HCT116 (cell line): ENCODE results near the gene ISG20. TPM values are rescaled to one million over a fixed set of nuclear protein-coding genes. Genes with fewer than 3 reads are reported as not detected.

ENCODE experiments used
- ATAC-seq: fragments of 200-7000 bp; cut with Tn5 transposase; 2 replicates; pipeline ENCODE4 v1.9.1; 2020; ENCODE audit warnings: mild to moderate bottlenecking, moderate library complexity
- BruUV-seq: library from RNA; stranded (reverse); fragments of 400-500 nt; replicated peaks from 2 replicates; lab custom pipeline; 2021; lab: Mats Ljungman, UMichigan
- CTCF ChIA-PET: fragments of 300-600 bp; sonication (Branson Sonifier 250); formaldehyde crosslinking; loops from one replicate; lab custom pipeline; 2021; ENCODE audit warnings: antibody characterized with exemption; lab: Charles Lee
- POLR2A ChIA-PET: fragments of 300-600, 350-600 bp; sonication (Branson Sonifier 250); formaldehyde crosslinking; loops from one replicate; lab custom pipeline; 2021; ENCODE audit warnings: antibody characterized with exemption; lab: Charles Lee
- RAD21 ChIA-PET, 2 experiments: fragments of 300-600 bp; sonication (Branson Sonifier 250); formaldehyde crosslinking; loops; one replicate each; lab custom pipeline; 2023; ENCODE audit warnings: low total read pairs in 2 of 2; ENCODE audit not compliant: uncharacterized antibody in 2 of 2, unreplicated experiment in 2 of 2, low non-redundant PET in 1 of 2; lab: Charles Lee
- DNase-seq: peaks from one replicate; pipeline ENCODE4 v3.0.0-alpha.2; 2010; ENCODE audit warnings: low read depth, low spot score
- H2AFZ ChIP-seq: fragments of 200-600 bp; shearing (Covaris generic), sonication (generic); 2 replicates; pipeline ENCODE4 v1.6.1; 2017; ENCODE audit warnings: low read depth, mixed run types, mixed read lengths, antibody characterized with exemption, low read length; ENCODE audit not compliant: poor library complexity, severe bottlenecking
- H3K27ac ChIP-seq: 2 replicates; pipeline ENCODE4 v1.5.1; 2012; ENCODE audit warnings: low read depth, low read length
- H3K27me3 ChIP-seq: fragments of 200-600 bp; sonication (generic); 2 replicates; pipeline ENCODE4 v1.6.1; 2016; ENCODE audit warnings: mixed run types, low read length, mixed read lengths; ENCODE audit not compliant: insufficient read depth
- H3K36me3 ChIP-seq, 2 experiments: fragments of 200-500 bp in 1 of 2; fragments of 200-600 bp in 1 of 2; sonication (Bioruptor generic) in 1 of 2; sonication (generic) in 1 of 2; 2 replicates each; pipeline versions ENCODE4 v1.5.1 to v1.6.1; 2014 to 2016; ENCODE audit warnings: low read length in 2 of 2, inconsistent platforms in 1 of 2, mixed read lengths in 1 of 2, mixed run types in 1 of 2; ENCODE audit not compliant: insufficient read depth in 2 of 2, control insufficient read depth in 1 of 2
- H3K4me1 ChIP-seq, 2 experiments: fragments of 200-600 bp in 1 of 2; sonication (generic) in 1 of 2; 2 replicates each; pipeline versions ENCODE4 v1.5.1 to v1.6.1; 2012 to 2017; ENCODE audit warnings: low read length in 2 of 2, inconsistent platforms in 1 of 2, mild to moderate bottlenecking in 1 of 2, mixed read lengths in 1 of 2, mixed run types in 1 of 2, moderate library complexity in 1 of 2; ENCODE audit not compliant: insufficient read depth in 2 of 2, control insufficient read depth in 1 of 2
- H3K4me2 ChIP-seq: fragments of 200-600 bp; sonication (generic); 2 replicates; pipeline ENCODE4 v1.6.1; 2017; ENCODE audit warnings: mixed run types, low read length, mixed read lengths
- H3K4me3 ChIP-seq, 2 experiments: fragments of 200-600 bp in 1 of 2; sonication (generic) in 1 of 2; replicated peaks in 1 of 2; 2 replicates each; pipeline ENCODE4 v1.5.1; 2011 to 2016; ENCODE audit warnings: low read length in 2 of 2, control low read depth in 1 of 2, low read depth in 1 of 2, mild to moderate bottlenecking in 1 of 2, mixed read lengths in 1 of 2, mixed run types in 1 of 2
- H3K79me2 ChIP-seq: fragments of 200-600 bp; sonication (generic); 2 replicates; pipeline ENCODE4 v1.6.1; 2017; ENCODE audit warnings: mild to moderate bottlenecking, mixed run types, low read length, moderate library complexity, mixed read lengths; ENCODE audit not compliant: insufficient read depth
- H3K9ac ChIP-seq: fragments of 200-600 bp; sonication (generic); 2 replicates; pipeline ENCODE4 v1.6.1; 2016; ENCODE audit warnings: low read length, mixed read lengths
- H3K9me2 ChIP-seq: fragments of 200-600 bp; sonication (generic), shearing (Covaris generic); 2 replicates; pipeline ENCODE4 v1.6.1; 2017; ENCODE audit warnings: mixed run types, mild to moderate bottlenecking, moderate library complexity; ENCODE audit not compliant: insufficient read depth
- H3K9me3 ChIP-seq, 2 experiments: fragments of 200-500 bp in 1 of 2; fragments of 200-600 bp in 1 of 2; sonication (Bioruptor generic) in 1 of 2; sonication (generic) in 1 of 2; 2 replicates each; pipeline ENCODE4 v1.6.1; 2014 to 2017; ENCODE audit warnings: low read length in 2 of 2, mixed read lengths in 2 of 2, inconsistent platforms in 1 of 2, low read depth in 1 of 2, mild to moderate bottlenecking in 1 of 2, mixed run types in 1 of 2, moderate library complexity in 1 of 2; ENCODE audit not compliant: control insufficient read depth in 1 of 2, insufficient read depth in 1 of 2
- H4K20me1 ChIP-seq: fragments of 200-600 bp; sonication (generic), shearing (Covaris generic); 2 replicates; pipeline ENCODE4 v1.6.1; 2017; ENCODE audit warnings: mixed run types, mild to moderate bottlenecking, moderate library complexity; ENCODE audit not compliant: insufficient read depth
- CBX3 ChIP-seq: IDR thresholded peaks from 2 replicates; pipeline ENCODE4 v1.6.1; 2012; ENCODE audit warnings: low read depth
- FOSL1 ChIP-seq: IDR thresholded peaks from 2 replicates; pipeline ENCODE4 v1.6.1; 2012; ENCODE audit warnings: low read depth
- REST ChIP-seq: IDR thresholded peaks from 2 replicates; pipeline ENCODE4 v1.6.1; 2012; ENCODE audit warnings: low read depth
- SIN3A ChIP-seq: IDR thresholded peaks from 2 replicates; pipeline ENCODE4 v1.6.1; 2012; ENCODE audit warnings: low read depth
- SRF ChIP-seq: IDR thresholded peaks from 2 replicates; pipeline ENCODE4 v1.6.1; 2012; ENCODE audit warnings: low read depth
- YY1 ChIP-seq: IDR thresholded peaks from 2 replicates; pipeline ENCODE4 v1.6.1; 2011; ENCODE audit warnings: low read length, low read depth, moderate library complexity, mild to moderate bottlenecking; ENCODE audit not compliant: insufficient replicate concordance; ENCODE audit errors: extremely low read depth
- ZNF274 ChIP-seq: fragments of 200-500 bp; sonication (Bioruptor generic); IDR thresholded peaks from 2 replicates; pipeline ENCODE4 v1.6.1; 2014; ENCODE audit warnings: mild to moderate bottlenecking, low read depth, low read length, inconsistent platforms
- intact Hi-C: fragments of 100-400 bp; cut with micrococcal nuclease; formaldehyde crosslinking; loops from 2 replicates; pipeline ENCODE4 v1.10.0; 2022
- total RNA-seq: library from RNA; stranded (reverse); gene quantifications from one replicate; pipeline ENCODE4 v1.2.1, GENCODE V29; 2021; ENCODE audit not compliant: unreplicated experiment

The ISG20 gene
- total RNA-seq, 1 experiment from 2014 or later, result 11.0 TPM

GRCh38 chr15:88686166-88686565 is 47.4 kb downstream of the ISG20 start (continued):
- TF ChIP-seq REST (no peak), SIN3A (no peak), ZNF274 (no peak), CBX3 (no peak)

GRCh38 chr15:88688394-88688933 is 49.6 kb downstream of the ISG20 start:
- Histone ChIP-seq H3K9me3 (no peaks in the 10 kb centered on the region), H2AFZ (no peak overlapping the region), H3K27me3 (peaks cover 15% of the 10 kb centered on the region), H3K4me1 (no peaks in the 10 kb centered on the region), H3K9me2 (no peaks in the 10 kb centered on the region), H3K79me2 (no peaks in the 10 kb centered on the region), H3K4me3 (no peak overlapping the region), H3K4me2 (no peak overlapping the region), H4K20me1 (no peaks in the 10 kb centered on the region), H3K27ac (no peak overlapping the region)
- ChIA-PET CTCF (no interaction called here), RAD21 (no interaction called here), POLR2A (no interaction called here)
- no TSS peak for BruUV-seq
- no peak for ATAC-seq
- TF ChIP-seq FOSL1 (no peak), REST (no peak), SRF (no peak), YY1 (no peak)
- TF ChIP-seq, all 23 proteins: peak for 0
- Histone ChIP-seq H3K9ac (no peak overlapping the region), H3K36me3 (no peaks in the 10 kb centered on the region)
- intact Hi-C loops, result no loop called here
- DNase-seq, result no peak
